ENCODE data around the gene PKD2L1.

The PKD2L1 gene

GRCh38 chr10:100254191-100254590, 75.8 kb downstream of the PKD2L1 start:
- Histone ChIP-seq H3K27me3 (ENCODE audit: insufficient read depth, low read length, poor library complexity) (no peaks in the 10 kb centered on the region), H3K9me3 (ENCODE audit: insufficient read depth, low read length, severe bottlenecking) (no peaks in the 10 kb centered on the region), H4K20me1 (ENCODE audit: insufficient read depth, low read length) (no peaks in the 10 kb centered on the region), H3K4me1 (ENCODE audit: insufficient read depth, low read length) (no peaks in the 10 kb centered on the region), H3K27ac (ENCODE audit: low read length) (no peak overlapping the region), H3K4me2 (ENCODE audit: insufficient read depth, low read length) (no peak overlapping the region), H3K9ac (ENCODE audit: low read depth, low read length) (no peak overlapping the region), H2AFZ (ENCODE audit: low read depth, low read length) (no peak overlapping the region), H3K79me2 (ENCODE audit: insufficient read depth, low read length) (peaks cover 6% of the 10 kb centered on the region), H3K36me3 (ENCODE audit: insufficient read depth, low read length) (peaks cover 84% of the 10 kb centered on the region), H3K4me3 (ENCODE audit: low read depth in 1 of 2, low read length in 2 of 2) (no peak overlapping the region)
- DNase-seq (no peak), ATAC-seq (ENCODE audit: insufficient read depth, low read depth) (no peak)
- TF ChIP-seq CTCF (IDR thresholded peaks at IDR 0.05; ENCODE audit: borderline replicate concordance, extremely low read depth, low read length, poor library complexity, severe bottlenecking) (no peak), EZH2 (IDR thresholded peaks at IDR 0.05; ENCODE audit: borderline replicate concordance, low read depth, low read length, severe bottlenecking) (no peak)

- H2AFZ ChIP-seq (ENCODE audit: low read depth, low read length): no peak overlapping the region
- H3K27me3 ChIP-seq (ENCODE audit: insufficient read depth, low read length, poor library complexity): no peaks in the 10 kb centered on the region
- TF ChIP-seq EZH2 (IDR thresholded peaks at IDR 0.05; ENCODE audit: borderline replicate concordance, low read depth, low read length, severe bottlenecking) (no peak), CTCF (IDR thresholded peaks at IDR 0.05; ENCODE audit: borderline replicate concordance, extremely low read depth, low read length, poor library complexity, severe bottlenecking) (no peak)
- H3K79me2 ChIP-seq (ENCODE audit: insufficient read depth, low read length): no peaks in the 10 kb centered on the region; the same call in 1 of the 2 replicates
- no peak for ATAC-seq (ENCODE audit: insufficient read depth, low read depth)
- H3K4me1 ChIP-seq (ENCODE audit: insufficient read depth, low read length): no peaks in the 10 kb centered on the region
- H3K36me3 ChIP-seq (ENCODE audit: insufficient read depth, low read length): peaks cover 88% of the 10 kb centered on the region
- DNase-seq: no peak
- H3K4me3 ChIP-seq (ENCODE audit: low read depth in 1 of 2, low read length in 2 of 2): no peak overlapping the region
- no peak overlapping the region for H3K9ac ChIP-seq (ENCODE audit: low read depth, low read length)
- H3K4me2 ChIP-seq (ENCODE audit: insufficient read depth, low read length): no peak overlapping the region
- no peaks in the 10 kb centered on the region for H4K20me1 ChIP-seq (ENCODE audit: insufficient read depth, low read length)
- H3K27ac ChIP-seq (ENCODE audit: low read length): no peak overlapping the region
- H3K9me3 ChIP-seq (ENCODE audit: insufficient read depth, low read length, severe bottlenecking): no peaks in the 10 kb centered on the region
Measured at GRCh38 chr10:100253041-100253440, 77.0 kb downstream of the PKD2L1 start.

GRCh38 chr10:100248820-100249219, 81.2 kb downstream of the PKD2L1 start:
- no peak for TF ChIP-seq CTCF (IDR thresholded peaks at IDR 0.05; ENCODE audit: borderline replicate concordance, extremely low read depth, low read length, poor library complexity, severe bottlenecking)
- TF ChIP-seq EZH2 (IDR thresholded peaks at IDR 0.05; ENCODE audit: borderline replicate concordance, low read depth, low read length, severe bottlenecking): no peak
- Histone ChIP-seq H4K20me1 (ENCODE audit: insufficient read depth, low read length) (no peaks in the 10 kb centered on the region), H3K9ac (ENCODE audit: low read depth, low read length) (no peak overlapping the region), H3K27ac (ENCODE audit: low read length) (no peak overlapping the region), H2AFZ (ENCODE audit: low read depth, low read length) (no peak overlapping the region), H3K9me3 (ENCODE audit: insufficient read depth, low read length, severe bottlenecking) (no peaks in the 10 kb centered on the region), H3K36me3 (ENCODE audit: insufficient read depth, low read length) (peaks cover 75% of the 10 kb centered on the region), H3K79me2 (ENCODE audit: insufficient read depth, low read length) (no peaks in the 10 kb centered on the region), H3K4me3 (ENCODE audit: low read depth in 1 of 2, low read length in 2 of 2) (no peak overlapping the region), H3K27me3 (ENCODE audit: insufficient read depth, low read length, poor library complexity) (no peaks in the 10 kb centered on the region), H3K4me2 (ENCODE audit: insufficient read depth, low read length) (no peak overlapping the region), H3K4me1 (ENCODE audit: insufficient read depth, low read length) (no peaks in the 10 kb centered on the region)
- DNase-seq (no peak), ATAC-seq (ENCODE audit: insufficient read depth, low read depth) (no peak)
